Epidermal melanocyte (primary cell): ENCODE measurements around the gene FBXL7.

ENCODE experiments used
- DNase-seq: peaks from one replicate; pipeline ENCODE4 v3.0.0; 2011; ENCODE audit warnings: low spot score; ENCODE audit not compliant: insufficient read length

Gene FBXL7

DNA sequence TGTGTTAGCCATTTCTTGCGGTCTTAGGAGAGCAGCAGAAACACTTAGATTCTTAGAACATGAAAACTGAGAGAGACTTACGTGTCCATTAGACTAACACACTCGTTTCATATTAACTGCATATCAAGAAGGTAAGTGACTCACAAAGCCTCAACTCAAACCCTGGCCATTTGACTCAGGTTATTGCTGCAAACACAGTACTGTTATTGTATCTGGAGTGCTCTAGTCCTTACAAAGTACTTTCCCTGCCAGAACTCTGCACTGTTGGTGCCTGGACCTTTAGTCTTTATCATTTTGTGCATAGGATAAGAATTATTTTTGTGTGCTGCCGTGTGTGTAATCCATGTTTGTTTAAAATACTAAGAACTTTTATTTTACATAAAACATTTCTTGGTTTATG lies 155.7 kb downstream of the FBXL7 start:
- DNase-seq = no peak

DNA sequence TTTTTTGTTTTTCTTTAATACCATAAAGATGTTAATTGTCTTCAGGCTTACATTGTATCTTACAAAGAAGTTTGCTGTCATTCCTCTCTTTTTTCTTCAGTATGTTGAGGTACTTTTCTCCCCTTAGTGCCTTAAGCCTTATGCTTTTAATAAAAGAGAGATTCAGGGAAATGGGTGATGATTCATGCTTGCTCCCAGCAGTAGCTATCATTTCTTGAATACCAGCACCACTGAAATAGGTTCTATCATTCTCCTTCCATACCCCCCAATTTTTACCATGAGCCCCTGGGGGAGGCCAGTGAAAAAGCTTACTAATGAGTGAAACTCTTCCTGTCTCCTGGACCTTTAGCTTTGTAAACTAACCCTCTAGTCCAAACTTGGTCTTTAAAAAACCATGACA lies 165.0 kb downstream of the FBXL7 start:
- no peak for DNase-seq

DNA sequence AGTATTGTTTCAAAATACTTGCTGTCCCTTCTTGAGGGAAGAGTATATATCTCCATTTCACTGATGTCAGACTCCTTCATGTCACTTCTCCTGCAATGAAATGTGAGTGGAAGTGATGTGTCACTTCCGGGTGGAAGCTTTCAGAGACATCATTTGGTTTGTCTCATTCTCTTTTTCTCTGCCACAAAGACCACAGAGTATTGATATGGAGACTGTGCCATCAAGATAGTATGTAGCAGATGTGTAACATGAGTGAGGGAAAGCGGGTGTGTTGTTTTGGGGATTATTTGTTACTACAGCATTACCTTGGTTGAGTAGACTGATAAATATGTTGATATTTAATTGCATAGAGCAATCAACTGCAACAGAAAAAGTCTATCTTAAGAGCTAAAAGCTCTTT lies 169.8 kb downstream of the FBXL7 start:
- no peak for DNase-seq

DNA sequence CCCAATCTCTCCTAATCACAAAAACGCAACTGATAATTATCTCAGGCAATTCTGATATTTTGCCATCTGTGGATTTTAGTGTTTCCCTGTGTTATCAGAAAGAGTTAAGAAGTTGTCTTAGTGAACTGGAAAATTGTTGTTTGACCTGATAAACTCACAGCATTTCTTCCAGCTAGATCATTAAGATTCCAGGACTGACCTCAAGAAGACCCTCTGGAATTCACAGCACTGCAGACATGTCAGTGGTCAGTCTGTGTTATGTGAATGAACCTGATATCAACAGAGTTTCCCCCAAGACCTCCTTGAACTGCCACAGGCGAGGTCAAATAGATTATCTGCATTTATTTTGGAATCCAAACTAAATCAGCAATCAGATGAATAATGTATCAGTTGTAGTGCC lies 174.7 kb downstream of the FBXL7 start:
- DNase-seq = no peak

DNA sequence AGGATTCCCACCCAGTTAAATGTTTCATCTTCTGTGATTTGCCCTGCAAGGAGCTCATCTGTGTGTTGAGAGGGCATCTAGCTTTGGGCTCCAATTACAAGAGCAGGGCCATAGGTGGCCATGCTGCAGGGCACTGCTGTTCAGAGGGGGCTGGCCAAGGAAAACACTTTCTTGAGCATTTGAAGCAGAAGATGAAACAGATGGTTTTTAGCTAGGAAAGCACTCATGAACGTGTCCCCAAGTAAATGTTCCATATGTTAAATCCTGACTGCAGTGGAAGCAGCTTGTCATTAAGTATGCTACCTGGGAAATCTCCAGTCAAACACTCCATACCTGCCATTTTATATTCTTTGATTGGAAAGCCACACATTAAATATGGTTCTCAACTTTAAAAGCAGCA lies 176.6 kb downstream of the FBXL7 start:
- DNase-seq = no peak

DNA sequence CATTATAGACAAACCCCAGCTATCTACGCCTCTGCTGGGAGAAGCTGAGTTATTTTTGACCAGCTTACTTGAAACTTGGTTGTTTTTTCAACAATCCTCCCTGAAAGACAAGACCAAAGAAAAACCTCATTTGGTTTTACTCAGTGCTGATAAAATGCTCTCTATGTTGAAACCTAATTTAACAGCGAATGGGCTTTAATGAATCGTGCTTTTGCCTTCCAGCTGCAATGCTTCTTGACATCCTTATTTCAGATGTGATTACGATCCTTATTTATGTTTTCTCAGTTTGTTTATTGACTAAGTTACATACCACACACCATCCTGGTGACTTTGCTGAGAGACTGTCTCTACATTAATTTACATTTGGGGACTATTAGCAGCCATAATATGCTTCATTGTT lies 179.2 kb downstream of the FBXL7 start:
- no peak for DNase-seq

DNA sequence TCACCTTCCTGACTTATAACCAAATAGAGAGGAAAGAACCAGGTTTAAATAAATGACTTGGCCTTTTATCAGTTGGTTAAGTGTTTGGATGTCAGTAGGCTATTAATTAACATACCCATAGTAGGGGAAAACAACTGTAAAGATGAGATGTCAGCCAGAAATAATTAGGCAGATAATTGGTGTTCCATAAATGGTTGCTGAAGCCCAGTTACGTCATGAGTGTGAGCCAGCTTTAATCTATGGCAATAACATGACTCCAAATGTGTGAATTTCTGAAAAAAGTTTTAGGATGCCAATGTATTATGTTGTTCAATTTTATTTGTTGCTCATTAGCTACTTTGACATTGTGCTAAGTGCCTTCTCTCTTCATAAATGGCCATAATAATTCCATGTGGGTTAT lies 180.5 kb downstream of the FBXL7 start:
- no peak for DNase-seq

DNA sequence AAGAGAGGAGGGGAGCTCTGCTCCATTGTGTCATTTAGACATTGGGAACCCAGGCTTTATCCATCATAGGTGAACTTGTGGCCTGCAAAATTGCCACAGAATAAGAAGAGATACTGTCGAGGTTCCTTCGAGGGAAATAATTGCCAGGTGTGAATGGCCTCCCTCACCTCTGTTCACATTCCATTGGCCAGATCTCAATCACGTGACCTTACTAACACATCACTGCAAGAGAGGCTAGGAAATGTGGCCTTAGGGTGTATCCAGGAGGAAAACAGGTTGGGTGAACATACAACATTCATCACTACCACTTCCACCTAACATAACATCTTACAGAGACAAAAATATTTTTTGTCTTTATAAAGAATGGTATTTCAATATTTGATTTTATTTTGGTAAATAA lies 182.1 kb downstream of the FBXL7 start:
- no peak for DNase-seq

DNA sequence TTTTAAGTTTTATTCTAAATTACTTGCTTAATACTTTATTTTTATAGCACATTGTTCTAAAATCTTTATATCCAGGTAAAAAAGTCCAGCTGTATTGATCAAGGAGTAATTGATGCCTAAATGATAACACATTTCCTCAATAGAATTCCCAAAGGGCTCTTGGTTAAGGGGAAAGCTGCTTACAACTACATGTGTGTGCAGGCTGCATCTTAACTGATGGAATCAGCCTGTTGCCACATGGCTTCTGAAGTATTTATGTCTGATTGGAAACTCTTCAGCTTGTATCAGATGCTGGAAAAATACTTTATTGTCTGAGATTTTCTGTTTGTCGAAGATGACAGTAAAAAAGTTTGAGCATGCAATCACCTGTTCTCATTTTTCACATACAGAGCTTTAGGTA lies 182.6 kb downstream of the FBXL7 start:
- DNase-seq = no peak

DNA sequence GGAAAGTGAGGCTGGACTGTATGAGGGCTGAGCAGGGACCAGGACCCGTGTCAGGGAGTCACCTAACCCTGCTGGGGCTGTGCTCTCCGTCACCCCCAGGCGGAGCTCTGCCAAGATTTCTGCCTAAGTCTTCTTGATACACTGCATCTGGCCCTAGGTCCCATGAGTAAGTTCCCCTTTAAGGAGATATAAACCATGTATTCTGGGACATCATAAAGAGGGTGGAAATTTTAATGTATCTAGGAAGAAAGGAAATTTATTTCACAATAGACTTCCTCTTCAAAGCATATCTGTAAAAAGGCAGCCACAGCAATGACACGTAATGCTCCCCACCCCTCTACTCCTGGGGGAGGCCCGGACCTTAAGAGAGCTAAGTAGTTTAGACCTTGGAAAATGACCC lies 183.4 kb downstream of the FBXL7 start:
- no peak for DNase-seq

DNA sequence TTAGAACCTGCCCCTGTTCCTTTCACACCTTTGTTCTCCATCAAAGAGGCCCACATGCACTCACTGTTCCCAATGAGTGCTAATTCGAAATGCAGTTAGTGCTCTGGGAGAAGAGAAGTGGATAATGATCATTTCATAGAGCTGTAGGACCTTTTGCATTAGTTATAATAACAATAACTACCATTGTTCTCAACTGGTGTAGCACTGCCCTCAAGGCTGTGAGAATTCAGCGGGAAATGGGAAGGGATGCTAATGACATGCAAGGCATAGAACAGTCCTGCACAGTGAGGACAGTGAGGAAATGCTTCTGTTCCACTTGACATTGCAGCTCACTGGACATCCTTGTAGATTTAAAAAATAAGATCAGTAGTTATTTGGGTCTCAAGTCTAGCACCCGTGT lies 187.4 kb downstream of the FBXL7 start:
- no peak for DNase-seq

DNA sequence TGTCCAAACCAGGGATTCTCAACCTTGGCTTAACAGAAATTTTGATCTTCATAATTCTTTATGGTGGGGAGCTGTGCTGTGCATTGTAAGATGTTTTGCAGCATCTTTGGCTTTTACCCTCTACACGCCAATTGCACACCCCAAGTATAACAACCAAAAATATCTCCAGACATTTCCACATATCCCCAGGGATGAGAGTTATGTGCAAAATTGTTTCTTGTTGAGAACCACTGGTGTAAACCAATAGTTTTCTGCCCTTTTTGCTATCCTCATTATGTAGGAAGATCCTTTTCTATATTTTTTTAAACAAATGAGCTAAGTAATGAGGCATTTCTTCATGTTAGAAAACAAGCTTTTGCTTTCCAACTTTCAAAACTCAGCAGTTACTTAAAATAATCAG lies 189.9 kb downstream of the FBXL7 start:
- no peak for DNase-seq

DNA sequence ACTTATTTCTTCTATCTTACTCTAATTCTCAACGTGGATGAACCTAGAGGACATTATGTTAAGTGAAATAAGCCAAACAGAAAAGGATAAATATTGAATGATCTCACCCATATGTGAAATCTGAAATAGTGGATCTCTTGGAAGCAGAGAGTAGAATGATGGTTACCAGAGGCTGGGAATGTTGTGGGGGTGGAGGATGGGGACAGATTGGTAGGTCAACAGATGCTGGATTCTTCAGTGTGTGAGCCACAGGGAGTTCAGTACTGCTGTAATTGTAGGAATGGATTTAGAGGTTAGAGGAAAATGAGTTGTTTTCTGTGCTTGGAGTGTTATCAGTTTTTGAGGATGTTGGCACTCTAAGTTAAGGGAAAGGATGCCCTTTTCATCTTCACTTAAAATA lies 190.6 kb downstream of the FBXL7 start:
- no peak for DNase-seq

DNA sequence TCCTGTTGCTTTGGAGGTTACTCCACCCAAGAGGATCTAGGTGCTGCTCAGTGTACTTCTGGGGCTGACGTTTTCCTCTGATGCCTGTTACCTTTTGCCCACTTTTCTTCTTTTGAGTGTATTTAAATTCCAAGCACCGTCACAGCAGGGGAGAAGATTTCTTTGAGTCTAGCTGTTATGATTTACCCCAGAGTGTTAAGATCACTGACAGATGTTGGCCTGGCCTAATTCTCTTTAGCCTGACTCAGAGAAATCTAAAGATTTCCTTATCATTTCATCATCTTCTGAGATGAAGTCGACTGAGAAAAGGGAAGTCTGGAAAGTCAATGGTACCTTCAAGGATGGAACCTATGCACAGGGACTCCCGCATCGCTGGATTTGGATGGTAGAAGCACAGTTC lies 191.5 kb downstream of the FBXL7 start:
- DNase-seq = no peak

DNA sequence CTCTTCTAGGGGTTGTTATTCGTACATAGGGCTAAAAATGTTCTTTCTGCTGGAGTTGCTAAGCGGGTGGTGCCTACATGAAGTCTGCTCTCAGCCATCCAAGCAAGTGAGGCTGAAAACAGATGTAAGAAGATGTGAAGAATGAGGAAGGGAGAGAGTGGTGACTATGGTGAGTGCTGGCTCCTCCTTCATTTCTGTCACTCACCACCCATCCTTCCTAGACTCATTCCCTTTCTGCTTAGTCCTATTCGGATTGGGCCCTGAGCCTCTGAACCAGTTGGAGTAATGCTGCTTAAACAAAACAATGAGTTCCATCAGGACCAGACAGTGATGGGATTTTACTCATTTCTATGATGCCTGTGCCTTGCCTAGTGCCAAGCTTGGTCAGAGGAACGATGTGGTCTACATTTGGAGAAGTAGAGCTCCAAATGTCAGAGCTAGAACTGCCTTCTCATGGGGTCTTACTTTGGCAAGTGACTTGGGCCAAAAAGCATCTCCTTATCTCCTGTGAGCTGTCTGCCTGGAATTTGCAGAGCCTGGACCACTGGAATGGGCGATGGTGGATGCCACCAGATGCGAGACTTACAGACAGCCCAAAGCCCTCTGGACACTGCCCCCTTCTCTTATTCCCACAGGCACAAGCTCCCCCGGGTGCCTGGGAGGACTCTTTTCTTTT lies 192.9 kb downstream of the FBXL7 start:
- no peak for DNase-seq

DNA sequence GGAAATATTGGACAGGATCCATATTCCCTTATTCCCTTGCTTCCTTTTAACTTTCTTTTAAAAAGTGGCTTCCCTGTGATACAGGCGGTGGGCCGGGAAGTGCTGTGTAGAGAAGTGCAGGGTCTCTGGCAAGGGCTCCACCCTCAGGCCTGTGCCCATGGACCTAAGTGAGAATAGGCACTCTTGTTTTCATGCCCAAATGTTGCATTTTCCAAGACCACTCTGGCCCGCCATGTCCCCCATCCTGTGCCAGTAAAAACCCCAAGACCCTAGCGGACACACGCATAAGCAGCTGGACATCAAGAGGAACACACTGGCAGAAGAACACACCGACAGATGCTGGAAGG lies 193.4 kb downstream of the FBXL7 start:
- DNase-seq = no peak

DNA sequence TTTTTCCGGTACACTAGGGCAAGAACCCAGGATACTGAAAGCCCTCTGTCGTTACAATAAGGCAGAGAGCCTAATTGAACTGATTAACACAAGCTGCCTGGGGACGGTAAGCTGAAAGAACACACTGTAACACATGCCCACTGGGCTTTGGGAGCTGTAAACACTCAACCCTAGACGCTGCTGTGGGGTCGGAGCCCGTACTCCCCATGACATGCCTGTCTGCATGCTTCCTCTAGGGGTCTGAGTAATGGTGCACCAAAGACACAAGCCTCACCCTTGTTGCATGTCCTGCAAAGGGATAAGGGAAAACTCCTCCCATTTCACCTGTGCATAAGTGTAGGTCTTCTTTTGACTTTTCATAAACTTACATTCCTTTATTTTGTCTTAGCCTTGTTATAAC lies 194.0 kb downstream of the FBXL7 start:
- DNase-seq = no peak

DNA sequence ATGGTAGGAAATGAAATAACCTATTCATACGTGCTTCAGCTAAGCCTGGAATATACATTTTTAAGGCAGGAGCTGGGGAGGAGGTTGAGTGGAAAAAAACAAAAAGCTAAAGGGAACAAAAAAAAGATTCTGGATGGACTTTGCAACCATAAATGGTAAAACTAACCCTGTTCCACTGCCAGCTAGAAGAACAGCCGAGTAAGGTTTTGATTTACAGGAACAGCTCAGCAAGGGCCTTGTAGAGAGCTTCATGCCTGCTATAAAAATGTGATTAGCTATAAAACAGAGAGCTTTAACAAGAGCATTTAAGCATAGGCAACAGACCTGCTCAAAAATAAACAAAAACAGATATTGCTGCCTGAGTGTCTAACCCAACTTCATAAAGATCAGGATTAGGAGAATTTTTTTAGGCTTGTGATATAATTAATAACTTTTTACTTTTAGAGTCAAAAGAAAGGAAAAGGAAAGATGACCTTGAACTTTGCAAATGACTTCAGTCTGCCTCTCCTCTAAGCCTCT lies 194.8 kb downstream of the FBXL7 start:
- DNase-seq = peak; percentile 27

DNA sequence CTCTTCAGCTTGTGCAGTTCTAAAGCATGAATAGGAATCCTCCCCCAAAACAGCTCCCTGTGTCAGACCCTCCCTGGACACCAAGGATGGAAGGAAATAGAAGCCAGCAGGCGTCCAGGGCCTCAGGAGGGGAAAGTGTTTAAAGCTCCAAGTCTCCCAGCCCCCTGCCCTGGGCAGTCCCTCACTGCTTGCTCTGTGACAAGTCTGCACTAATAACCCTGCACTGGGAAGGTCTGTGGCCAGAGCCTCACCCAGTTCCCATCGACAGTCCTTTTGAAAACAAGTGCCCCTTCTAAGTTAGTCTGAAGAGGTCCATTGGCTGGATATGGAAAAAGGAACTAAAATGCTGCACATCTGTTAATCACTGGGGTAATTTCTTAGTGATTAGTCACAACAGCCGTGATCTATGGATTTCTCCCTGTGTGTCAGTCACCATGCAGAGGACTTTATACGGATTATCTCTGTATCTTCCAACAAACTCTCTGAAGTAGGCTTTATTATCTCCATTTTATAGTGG lies 195.3 kb downstream of the FBXL7 start:
- DNase-seq = no peak

DNA sequence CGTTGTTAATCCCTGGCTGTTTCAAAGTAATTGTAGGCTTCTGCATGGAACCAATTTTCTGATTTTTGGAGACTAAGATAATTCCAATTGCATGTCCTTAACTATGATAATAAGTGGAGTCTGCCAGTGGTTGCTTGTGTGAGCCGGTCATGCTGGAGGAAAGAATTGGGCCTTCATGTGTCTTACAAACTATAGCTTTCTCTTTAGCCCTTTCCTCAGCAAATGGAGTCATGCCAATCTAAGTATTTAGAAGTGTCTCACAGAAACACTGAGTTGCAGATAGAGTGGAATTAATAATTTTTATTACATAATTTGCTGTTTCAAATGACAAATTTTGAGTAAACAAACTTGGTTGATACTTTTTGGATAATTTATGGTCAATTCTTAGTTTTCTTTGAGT lies 200.4 kb downstream of the FBXL7 start:
- no peak for DNase-seq

DNA sequence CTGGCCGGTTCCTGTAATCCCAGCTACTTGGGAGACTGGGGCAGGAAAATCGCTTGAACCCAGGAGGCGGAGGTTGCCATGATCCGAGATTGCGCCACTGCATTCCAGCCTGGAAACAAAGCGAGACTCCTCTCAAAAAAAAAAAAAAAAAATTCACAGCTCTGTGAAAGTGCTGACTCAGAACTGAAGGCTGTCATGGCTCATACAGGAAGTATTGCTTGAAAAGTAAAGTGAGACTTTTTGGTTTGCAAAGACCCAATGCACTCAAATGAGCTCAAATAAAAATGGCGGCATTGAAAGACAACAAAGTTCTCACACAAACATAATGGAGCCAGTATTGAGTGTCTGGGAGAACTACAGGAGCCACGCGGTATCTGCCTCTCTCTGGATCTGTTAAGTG lies 202.1 kb downstream of the FBXL7 start:
- no peak for DNase-seq

DNA sequence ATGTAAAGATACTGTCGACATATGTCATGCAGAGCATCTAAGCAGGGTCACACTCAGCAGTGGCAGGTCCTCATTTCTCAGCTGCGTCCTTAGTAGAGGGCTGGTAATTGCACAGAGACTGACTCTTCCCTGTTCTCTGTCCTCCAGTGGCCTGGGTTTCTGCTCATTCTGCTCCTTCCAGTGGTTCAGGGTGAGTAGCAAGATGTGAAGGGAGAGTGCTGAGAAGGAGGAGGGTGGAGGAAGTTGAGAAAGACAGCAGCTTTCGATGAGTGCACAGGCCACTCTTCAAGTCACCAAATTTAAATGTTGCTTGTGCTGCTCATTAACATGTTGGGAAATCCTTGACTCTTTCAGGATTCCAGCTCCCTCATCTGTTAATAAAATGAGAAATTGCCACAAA lies 203.9 kb downstream of the FBXL7 start:
- DNase-seq = no peak

DNA sequence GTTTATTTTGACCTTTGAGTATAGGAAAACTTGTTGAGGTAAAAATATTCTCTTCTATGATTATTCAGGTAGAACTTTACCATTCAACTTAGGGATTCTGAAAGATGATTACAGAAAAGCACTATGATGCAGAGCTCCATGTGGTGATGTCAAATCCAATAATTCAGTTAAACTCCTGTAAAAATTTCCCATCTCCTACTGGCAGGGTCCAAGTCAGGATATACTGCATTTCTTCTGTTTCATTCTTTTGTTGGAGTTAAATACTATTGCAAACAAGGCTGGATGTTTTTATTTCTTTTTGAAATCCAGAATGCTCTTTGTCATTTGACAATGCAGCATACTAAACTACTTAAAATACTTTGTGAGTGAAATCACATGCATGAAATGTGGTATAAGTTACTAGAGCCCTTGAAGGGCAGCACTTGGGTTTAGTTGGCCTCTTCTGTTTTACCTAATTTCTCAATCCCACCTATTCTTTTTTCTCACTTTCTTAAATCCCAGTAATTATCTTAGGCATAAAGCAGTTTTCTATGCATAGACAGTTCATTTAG lies 204.5 kb downstream of the FBXL7 start:
- no peak for DNase-seq
